Stimulated activated CD4-positive, alpha-beta T cell treated with anti-CD3 and anti-CD28 coated beads, Interleukin-1b, Interleukin-23, amount 100 ng/mL, for 1 hour (primary cell): ENCODE measurements around the gene LIPA.

Source experiments
- DNase-seq, 2 donors: peaks; one replicate each; pipeline ENCODE4 v3.0.0-alpha.2; 2020; ENCODE audit warnings: low read depth in 2 of 2

Gene LIPA

GRCh38 chr10:89164920-89165319 lies 86.7 kb downstream of the LIPA start:
- no peak for DNase-seq

GRCh38 chr10:89164080-89164479 lies 87.5 kb downstream of the LIPA start:
- DNase-seq, result no peak
